Measurements from ENCODE around the gene TMUB1. TPM values are rescaled to one million over a fixed set of nuclear protein-coding genes. Genes with fewer than 3 reads are reported as not detected.

The TMUB1 gene
- polyA plus RNA-seq, 2 of the 4 experiments (the other 2 are of a cell fraction), result 14.0 to 37.7 TPM

DNA sequence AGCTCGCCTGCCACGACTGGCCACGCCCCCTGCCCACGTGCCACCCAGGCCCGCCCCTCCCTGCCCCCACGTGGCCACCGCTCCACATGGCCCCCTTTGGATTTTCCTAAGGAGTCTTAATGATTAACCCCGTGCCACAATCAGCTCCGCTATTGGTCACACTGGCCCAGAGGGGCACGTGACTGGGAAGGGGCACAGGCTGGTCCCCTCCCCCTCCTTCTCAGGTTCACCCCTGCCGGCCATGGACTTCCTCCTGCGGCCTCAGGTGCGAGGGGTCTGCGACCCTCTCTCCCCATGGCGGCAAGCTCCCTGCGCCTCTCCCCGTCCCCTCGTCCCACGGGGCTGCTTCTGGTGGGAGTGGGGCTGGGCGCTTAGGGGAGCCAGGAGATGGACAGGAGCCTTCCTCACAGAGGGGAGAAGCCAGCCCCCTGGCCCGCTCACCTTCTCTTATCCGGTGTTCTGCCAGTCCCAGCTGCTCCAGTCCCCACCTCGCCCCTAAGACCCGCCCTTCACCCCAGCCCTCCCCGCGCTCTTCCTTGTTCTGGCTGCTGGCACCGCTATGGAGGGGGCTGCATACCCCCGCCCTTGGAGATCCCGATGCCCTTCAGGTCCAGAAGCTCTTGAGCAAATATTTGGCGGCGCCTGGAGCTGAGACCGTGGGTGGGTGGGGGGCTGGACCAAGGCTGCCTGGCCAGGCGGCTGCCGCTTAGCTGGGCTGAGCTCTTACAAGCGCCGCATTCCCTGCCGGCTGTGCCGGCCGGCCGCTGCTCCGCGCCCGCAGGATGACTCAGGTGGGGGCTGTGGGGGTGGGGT lies 20.7 kb downstream of the TMUB1 start (continued):
- TF ChIP-seq, protein P1, sequence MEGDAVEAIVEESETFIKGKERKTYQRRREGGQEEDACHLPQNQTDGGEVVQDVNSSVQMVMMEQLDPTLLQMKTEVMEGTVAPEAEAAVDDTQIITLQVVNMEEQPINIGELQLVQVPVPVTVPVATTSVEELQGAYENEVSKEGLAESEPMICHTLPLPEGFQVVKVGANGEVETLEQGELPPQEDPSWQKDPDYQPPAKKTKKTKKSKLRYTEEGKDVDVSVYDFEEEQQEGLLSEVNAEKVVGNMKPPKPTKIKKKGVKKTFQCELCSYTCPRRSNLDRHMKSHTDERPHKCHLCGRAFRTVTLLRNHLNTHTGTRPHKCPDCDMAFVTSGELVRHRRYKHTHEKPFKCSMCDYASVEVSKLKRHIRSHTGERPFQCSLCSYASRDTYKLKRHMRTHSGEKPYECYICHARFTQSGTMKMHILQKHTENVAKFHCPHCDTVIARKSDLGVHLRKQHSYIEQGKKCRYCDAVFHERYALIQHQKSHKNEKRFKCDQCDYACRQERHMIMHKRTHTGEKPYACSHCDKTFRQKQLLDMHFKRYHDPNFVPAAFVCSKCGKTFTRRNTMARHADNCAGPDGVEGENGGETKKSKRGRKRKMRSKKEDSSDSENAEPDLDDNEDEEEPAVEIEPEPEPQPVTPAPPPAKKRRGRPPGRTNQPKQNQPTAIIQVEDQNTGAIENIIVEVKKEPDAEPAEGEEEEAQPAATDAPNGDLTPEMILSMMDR (IDR thresholded peaks at IDR 0.05), result no peak
- peak; percentile 98 for TF ChIP-seq MYC (IDR thresholded peaks at IDR 0.05; ENCODE audit: borderline replicate concordance, low read length)
- TF ChIP-seq RCOR1 (IDR thresholded peaks at IDR 0.05; ENCODE audit: low read depth, low read length), result no peak
- no peak for TF ChIP-seq TP53 (CRISPR knock-in tag; IDR thresholded peaks at IDR 0.05)
- TF ChIP-seq POLR2A (IDR thresholded peaks at IDR 0.05; ENCODE audit: low read length), result peak; percentile 31

DNA sequence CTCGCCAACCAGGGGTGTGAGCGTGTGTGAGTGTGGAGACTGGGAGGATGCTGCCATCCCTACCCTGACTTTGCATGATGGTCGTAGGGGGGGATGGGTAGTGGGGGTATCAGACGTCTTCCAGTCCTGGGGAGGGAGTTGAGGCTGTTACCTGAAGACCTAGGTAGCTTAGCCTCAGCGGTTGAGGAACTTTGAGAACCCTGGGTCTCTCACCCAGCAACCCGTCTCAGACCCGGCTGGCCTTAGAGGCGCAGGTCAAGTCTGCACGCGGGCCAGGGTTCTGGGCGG lies 21.2 kb downstream of the TMUB1 start:
- ChIA-PET CTCF (interaction anchor here (1.3 to 5.7 kb wide), 10 partner anchors 12 to 164 kb away, joined by 3 to 64 read pairs (median 8); partner anchors contain the start of genes ABCB8 and AGAP3), POLR2A (interaction anchor here (0.5 to 2.2 kb wide), 8 partner anchors 9 to 37 kb away, joined by 4 to 20 read pairs (median 8); partner anchors contain the start of genes ABCB8, AGAP3 and FASTK)
- H3K27ac ChIP-seq, result peak overlapping the region; percentile 99
- peak overlapping the region; percentile 92 for H3K4me2 ChIP-seq
- 0% methylated on average over 7 of the region's 11 CpGs for WGBS (ENCODE audit: missing lambda C conversion rate)
- ATAC-seq (peak in 1 of 2 experiments; percentile 46; a peak in 3 of 6 replicates), FAIRE-seq (no peak), DNase-seq (ENCODE audit: low read depth in 1 of 2, low spot score in 1 of 2) (no peak)
- peak overlapping the region; percentile 86 for H3K4me3 ChIP-seq
- peaks cover 39% of the 10 kb centered on the region for H3K4me1 ChIP-seq
- no peaks in the 10 kb centered on the region for H3K9me3 ChIP-seq
- TF ChIP-seq HOXB13 (CRISPR knock-in tag; IDR thresholded peaks at IDR 0.05; ENCODE audit: low read depth) (peak; percentile 38; the same call in 1 of the 2 replicates), JUN (IDR thresholded peaks at IDR 0.05) (peak in 1 of 2 experiments; percentile 43; a peak in 2 of 5 replicates), POLR2A (IDR thresholded peaks at IDR 0.05; ENCODE audit: low read length) (peak; percentile 10; the same call in 1 of the 2 replicates)
- TF ChIP-seq, protein P2, sequence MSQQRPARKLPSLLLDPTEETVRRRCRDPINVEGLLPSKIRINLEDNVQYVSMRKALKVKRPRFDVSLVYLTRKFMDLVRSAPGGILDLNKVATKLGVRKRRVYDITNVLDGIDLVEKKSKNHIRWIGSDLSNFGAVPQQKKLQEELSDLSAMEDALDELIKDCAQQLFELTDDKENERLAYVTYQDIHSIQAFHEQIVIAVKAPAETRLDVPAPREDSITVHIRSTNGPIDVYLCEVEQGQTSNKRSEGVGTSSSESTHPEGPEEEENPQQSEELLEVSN (IDR thresholded peaks at IDR 0.05; ENCODE audit: borderline replicate concordance, low read depth), result peak; percentile 63; the same call in 1 of the 2 replicates
- TF ChIP-seq, protein P3, sequence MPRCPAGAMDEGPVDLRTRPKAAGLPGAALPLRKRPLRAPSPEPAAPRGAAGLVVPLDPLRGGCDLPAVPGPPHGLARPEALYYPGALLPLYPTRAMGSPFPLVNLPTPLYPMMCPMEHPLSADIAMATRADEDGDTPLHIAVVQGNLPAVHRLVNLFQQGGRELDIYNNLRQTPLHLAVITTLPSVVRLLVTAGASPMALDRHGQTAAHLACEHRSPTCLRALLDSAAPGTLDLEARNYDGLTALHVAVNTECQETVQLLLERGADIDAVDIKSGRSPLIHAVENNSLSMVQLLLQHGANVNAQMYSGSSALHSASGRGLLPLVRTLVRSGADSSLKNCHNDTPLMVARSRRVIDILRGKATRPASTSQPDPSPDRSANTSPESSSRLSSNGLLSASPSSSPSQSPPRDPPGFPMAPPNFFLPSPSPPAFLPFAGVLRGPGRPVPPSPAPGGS (IDR thresholded peaks at IDR 0.05), result no peak

DNA sequence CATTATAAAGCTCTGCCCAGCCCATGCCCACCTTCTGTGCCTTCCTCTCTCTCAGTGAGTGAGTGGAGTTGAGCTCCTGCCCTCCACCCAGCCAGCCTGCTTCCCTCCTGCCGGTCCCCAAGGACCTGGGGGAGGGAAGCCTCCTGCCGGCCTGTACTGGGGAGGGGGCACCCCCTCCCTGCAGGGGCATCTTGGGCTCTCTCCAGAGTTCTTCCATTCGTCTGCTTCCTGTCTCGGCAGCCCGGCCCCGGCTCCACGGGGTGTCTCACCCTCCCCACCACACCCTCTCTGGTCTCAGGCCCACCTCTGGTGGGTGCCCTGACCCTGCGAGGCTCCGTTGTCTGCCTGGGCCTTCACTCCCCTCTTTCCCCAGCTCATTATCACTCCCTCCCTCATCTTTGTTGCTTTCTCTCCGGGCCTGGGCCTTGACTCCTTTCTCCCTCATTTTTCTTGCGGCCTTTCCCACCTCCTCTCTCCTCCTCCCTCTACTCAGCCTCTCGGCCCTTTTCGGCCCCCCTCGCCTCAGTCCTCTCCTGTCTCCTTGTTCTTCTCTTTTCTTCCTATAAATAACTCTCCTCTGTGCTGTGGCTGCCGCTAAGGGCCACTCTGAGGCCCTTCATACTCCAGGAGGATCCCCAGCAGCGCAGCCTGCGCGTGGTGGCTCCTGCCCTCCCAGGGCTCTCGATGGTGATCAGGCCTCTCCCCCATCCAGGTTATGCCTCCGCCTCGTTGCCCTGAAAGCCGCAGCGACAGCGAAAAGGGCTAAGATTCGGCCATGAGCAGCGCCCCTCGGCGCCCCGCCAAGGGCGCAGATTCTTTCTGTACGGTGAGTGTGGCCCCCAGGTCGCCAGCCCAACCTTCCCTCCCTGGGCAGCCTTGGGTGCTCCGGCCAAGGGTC lies 21.8 kb downstream of the TMUB1 start:
- WGBS (ENCODE audit: missing lambda C conversion rate), result 4% methylated on average over 18 of the region's 33 CpGs
- ChIA-PET CTCF (interaction anchor here (0.7 to 5.7 kb wide), 15 partner anchors 13 to 97 kb away, joined by 3 to 64 read pairs (median 7); partner anchors contain the start of genes ABCB8, AGAP3 and FASTK), POLR2A (interaction anchor here (0.5 to 2.2 kb wide), 11 partner anchors 9 to 166 kb away, joined by 4 to 20 read pairs (median 6); partner anchors contain the start of genes ABCB8, ABCF2, AGAP3 and FASTK)

More for the DNA sequence above, 21.8 kb downstream of the TMUB1 start:
- H3K4me2 ChIP-seq, result peak overlapping the region; percentile 92
- peak overlapping the region; percentile 86 for H3K4me3 ChIP-seq
- H3K9me3 ChIP-seq, result no peaks in the 10 kb centered on the region
- TF ChIP-seq POLR2A (IDR thresholded peaks at IDR 0.05; ENCODE audit: low read length) (peak; percentile 32; the same call in 1 of the 2 replicates), JUNB (IDR thresholded peaks at IDR 0.05) (no peak), RNF2 (IDR thresholded peaks at IDR 0.05; ENCODE audit: borderline replicate concordance, low read depth) (peak; percentile 38; the same call in 1 of the 2 replicates), KDM1A (IDR thresholded peaks at IDR 0.05; ENCODE audit: low read depth) (no peak)
- ATAC-seq, result peak; percentile 0 to 2; a peak in 3 of 6 replicates
- no peak for FAIRE-seq
- peaks cover 44% of the 10 kb centered on the region for H3K4me1 ChIP-seq
- DNase-seq (ENCODE audit: low read depth in 1 of 2, low spot score in 1 of 2), result peak in 1 of 2 experiments; percentile 60
- H3K27ac ChIP-seq, result peak overlapping the region; percentile 99
